ENCODE measurements around the gene CTBS. TPM values are rescaled to one million over a fixed set of nuclear protein-coding genes. Genes with fewer than 3 reads are reported as not detected.
A peak's percentile ranks its signal among the peaks of the same experiment; 100 is the strongest.

The CTBS gene
- total and polyA plus RNA-seq, 2 of the 8 experiments (the other 6 are each of a cell fraction or from before 2014, with no cell fraction given) = 3.3 to 4.1 TPM

GRCh38 chr1:84504580-84505492 is 69.4 kb downstream of the CTBS start:
- FAIRE-seq (no peak), DNase-seq (ENCODE audit: low read depth in 1 of 2, low spot score in 2 of 2) (no peak)
- no peak overlapping the region for H4K5ac ChIP-seq (ENCODE audit: insufficient read length, low read depth, low read length)
- no peak overlapping the region for H3K23ac ChIP-seq (ENCODE audit: insufficient read length)
- WGBS, 2 experiments (ENCODE audit: extremely low coverage in 1 of 2, insufficient coverage in 1 of 2, insufficient read length in 1 of 2, insufficient replicate concordance in 2 of 2, low coverage in 1 of 2, low lambda C conversion rate in 2 of 2, missing lambda C conversion rate in 1 of 2) = 26% methylated on average over 17 of the region's 17 CpGs; no CpG with 5 or more reads in 1 of the 2 experiments
- no peak overlapping the region; the same call in 1 of the 2 replicates for H2BK12ac ChIP-seq (ENCODE audit: low read depth, low read length)
- H2BK15ac ChIP-seq (ENCODE audit: low read length) = no peak overlapping the region
- no peak overlapping the region for H2AFZ ChIP-seq (ENCODE audit: low read length)
- no peaks in the 10 kb centered on the region for H3K9me3 ChIP-seq (ENCODE audit: insufficient read depth in 2 of 2, low read depth in 1 of 2, low read length in 1 of 2)
- peaks cover 0 to 14% (median 0%) of the 10 kb centered on the region in 4 experiments; a peak in 4 of 8 replicates for H3K36me3 ChIP-seq (ENCODE audit: control insufficient read depth in 2 of 4, insufficient read depth in 4 of 4, low read length in 3 of 4)
- no peak overlapping the region for H3K14ac ChIP-seq (ENCODE audit: insufficient read length)
- H3K56ac ChIP-seq (replicated peaks; ENCODE audit: insufficient read length, low read depth, low read length) = no peak overlapping the region
- H3K27me3 ChIP-seq (replicated peaks in 1 of 4; ENCODE audit: control insufficient read depth in 3 of 4, extremely low read depth in 1 of 4, insufficient read depth in 3 of 4, low read length in 3 of 4) = no peaks in the 10 kb centered on the region
- H4K91ac ChIP-seq (replicated peaks; ENCODE audit: insufficient read length, low read length) = no peak overlapping the region
- H3K79me1 ChIP-seq (ENCODE audit: low read depth, low read length) = peaks cover 4% of the 10 kb centered on the region; the same call in 1 of the 2 replicates
- H3K4ac ChIP-seq (replicated peaks; ENCODE audit: insufficient read length, low read depth, low read length) = peak overlapping the region; percentile 57
- H3K79me2 ChIP-seq (ENCODE audit: control insufficient read depth in 1 of 2, insufficient read depth in 2 of 2, low read length in 2 of 2) = peaks cover 3 to 51% of the 10 kb centered on the region in 2 experiments; a peak in 2 of 4 replicates
- no peak overlapping the region for H4K8ac ChIP-seq (ENCODE audit: extremely low read depth, insufficient read depth, low read length)
- no peak overlapping the region for H2BK120ac ChIP-seq (replicated peaks; ENCODE audit: low read depth, low read length)
- H3K4me3 ChIP-seq (ENCODE audit: extremely low read depth in 1 of 4, insufficient read depth in 2 of 4, low read depth in 3 of 4, low read length in 4 of 4) = peak overlapping the region; percentile 88 to 97 (median 92)
- H2BK5ac ChIP-seq (ENCODE audit: low read depth, low read length) = no peak overlapping the region
- POLR2A ChIA-PET (ENCODE audit: partially characterized antibody) = interaction anchor here (0.8 to 1.7 kb wide), 5 partner anchors 7 to 247 kb away, joined by 3 to 5 read pairs (median 4); partner anchors contain the start of gene CTBS
- H3K4me2 ChIP-seq (ENCODE audit: insufficient read depth in 1 of 2, low read depth in 2 of 2, low read length in 2 of 2) = peak overlapping the region; percentile 79 to 100
- no peak overlapping the region for H3K27ac ChIP-seq (ENCODE audit: low read depth, low read length)
- peaks cover 16 to 20% of the 10 kb centered on the region in 2 experiments for H4K20me1 ChIP-seq (replicated peaks in 1 of 2; ENCODE audit: control insufficient read depth in 1 of 2, insufficient read depth in 2 of 2, low read length in 2 of 2)
- no peak overlapping the region for H2BK20ac ChIP-seq (ENCODE audit: low read length)
- H3K4me1 ChIP-seq (replicated peaks in 1 of 4; ENCODE audit: control insufficient read depth in 3 of 4, insufficient read depth in 4 of 4, low read length in 3 of 4) = peaks cover 0 to 13% (median 6%) of the 10 kb centered on the region in 4 experiments; a peak in 6 of 7 replicates
- peak overlapping the region; percentile 82 to 95 (median 88) for H3K9ac ChIP-seq (replicated peaks in 1 of 4; ENCODE audit: extremely low read depth in 1 of 4, low read depth in 3 of 4, low read length in 3 of 4)
- no peak overlapping the region for H2AK5ac ChIP-seq (ENCODE audit: low read depth, low read length)
- no peak overlapping the region for H3K18ac ChIP-seq (ENCODE audit: extremely low read depth, low read length)
- CTCF ChIA-PET (ENCODE audit: partially characterized antibody) = interaction anchor here (0.6 to 2.0 kb wide), 9 partner anchors 9 to 708 kb away, joined by 3 to 6 read pairs (median 4); no protein-coding TSS in a partner anchor
- peaks cover 6% of the 10 kb centered on the region; the same call in 1 of the 2 replicates for H3K23me2 ChIP-seq (ENCODE audit: low read depth, low read length)
- TF ChIP-seq RFX5 (IDR thresholded peaks at IDR 0.05; ENCODE audit: borderline replicate concordance, low read depth, low read length) = no peak
- TF ChIP-seq MAFK (IDR thresholded peaks at IDR 0.05; ENCODE audit: low read depth, low read length) = no peak
- TF ChIP-seq E2F6 (IDR thresholded peaks at IDR 0.05) = no peak
- no peak for TF ChIP-seq USF2 (IDR thresholded peaks at IDR 0.05; ENCODE audit: low read length)
- TF ChIP-seq TCF12 (IDR thresholded peaks at IDR 0.05; ENCODE audit: low read depth, low read length) = no peak
- TF ChIP-seq CBX8 (IDR thresholded peaks at IDR 0.05; ENCODE audit: borderline replicate concordance, low read depth, low read length) = no peak
- TF ChIP-seq GABPA (IDR thresholded peaks at IDR 0.05; ENCODE audit: borderline replicate concordance, insufficient read depth, low read length) = no peak
- no peak for TF ChIP-seq JUN (IDR thresholded peaks at IDR 0.05; ENCODE audit: low read depth, low read length)
- no peak for TF ChIP-seq SUZ12 (IDR thresholded peaks at IDR 0.05; ENCODE audit: low read length)

Measured in H1 (cell line).